ENCODE data around the gene MT1A. TPM values are rescaled to one million over a fixed set of nuclear protein-coding genes. Genes with fewer than 3 reads are reported as not detected.
A peak's percentile ranks its signal among the peaks of the same experiment; 100 is the strongest.
"Not testable (repeated sequence)": the region's sequence is repeated elsewhere in the genome, so short reads cannot be mapped to it uniquely, and the experiment has no call there.

MT1A gene
- total RNA-seq, 1 experiment from 2014 or later: not detected

DNA sequence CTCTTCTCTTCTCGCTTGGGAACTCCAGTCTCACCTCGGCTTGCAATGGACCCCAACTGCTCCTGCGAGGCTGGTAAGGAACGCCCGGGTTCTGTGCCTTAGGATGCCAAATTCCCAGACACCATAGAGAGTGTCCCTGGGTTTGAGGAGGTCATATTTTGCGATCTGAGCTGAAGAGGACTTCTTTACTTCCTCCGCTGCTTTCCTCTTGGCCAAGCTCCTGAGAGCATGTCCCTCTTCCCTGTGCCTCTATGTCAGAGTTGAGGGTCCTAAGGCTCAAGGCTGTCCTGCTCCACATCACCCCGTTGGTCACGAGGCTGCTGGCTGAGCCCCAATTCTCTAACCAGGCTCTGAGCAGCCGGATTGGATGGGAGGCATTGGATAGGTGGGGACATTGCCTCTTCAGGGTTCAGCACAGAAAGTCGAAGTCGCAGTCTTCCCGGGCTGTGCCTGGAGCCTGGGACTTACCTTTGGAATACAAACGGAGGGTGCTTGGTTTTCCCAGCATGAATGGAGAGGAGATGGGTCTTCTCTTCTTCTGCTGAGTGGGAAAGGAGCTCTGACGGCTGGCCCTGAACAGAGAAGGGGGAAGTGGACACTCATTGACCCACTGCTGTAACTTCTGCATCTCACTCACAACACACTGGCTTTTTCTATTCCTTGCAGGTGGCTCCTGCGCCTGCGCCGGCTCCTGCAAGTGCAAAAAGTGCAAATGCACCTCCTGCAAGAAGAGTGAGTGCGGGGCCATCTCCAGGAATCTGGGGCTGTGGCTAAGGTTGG is 31.6 kb downstream of the MT1A start:
- no peak for DNase-seq (ENCODE audit: low spot score)
- in situ Hi-C loops (cut with HindIII; ENCODE audit: low sequenced_read_pairs): no loop called here

DNA sequence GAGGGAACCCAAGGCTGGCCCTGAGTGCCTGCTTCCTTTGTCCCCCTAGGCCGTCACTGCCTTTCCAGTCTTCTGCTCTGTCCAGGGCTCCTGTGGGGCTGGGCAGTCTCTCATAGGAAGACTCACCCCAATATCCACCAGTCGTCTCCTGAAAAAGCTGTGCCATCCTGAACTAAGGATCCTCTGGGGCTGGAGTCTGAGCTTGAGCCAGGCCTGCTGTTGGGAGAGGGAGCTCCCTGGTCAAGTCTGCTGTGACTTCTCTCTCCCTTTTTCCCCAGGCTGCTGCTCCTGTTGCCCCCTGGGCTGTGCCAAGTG is 32.1 kb downstream of the MT1A start:
- DNase-seq (ENCODE audit: low spot score): no peak
- in situ Hi-C loops (cut with HindIII; ENCODE audit: low sequenced_read_pairs): no loop called here

- in situ Hi-C loops (cut with HindIII; ENCODE audit: low sequenced_read_pairs); DNase-seq (ENCODE audit: low spot score): not testable (repeated sequence)
These were observed 33.2 kb downstream of the MT1A start for GRCh38 chr16:56671691-56672090.

DNA sequence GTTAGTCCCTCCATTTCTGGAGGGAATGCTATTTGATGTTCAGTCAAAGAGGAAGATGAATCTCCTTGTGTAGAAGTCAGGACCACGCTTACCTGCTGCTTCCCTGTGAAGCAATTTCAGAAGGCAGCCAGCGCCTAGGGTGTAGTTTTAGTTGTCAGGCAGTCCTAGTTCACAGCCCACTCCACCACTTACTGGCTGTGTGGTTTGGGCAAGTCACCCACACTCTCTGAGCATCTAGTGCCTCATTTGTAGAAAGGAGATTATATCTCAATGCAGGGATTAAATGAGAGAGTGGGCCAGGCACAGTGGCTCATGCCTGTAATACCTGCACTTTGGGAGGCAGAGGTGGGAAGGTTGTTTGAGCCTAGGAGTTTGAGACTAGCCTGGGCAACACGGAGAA is 33.7 kb downstream of the MT1A start:
- in situ Hi-C loops (cut with HindIII; ENCODE audit: low sequenced_read_pairs); DNase-seq (ENCODE audit: low spot score): not testable (repeated sequence)

GRCh38 chr16:56672761-56673536 is 34.5 kb downstream of the MT1A start:
- in situ Hi-C loops (cut with HindIII; ENCODE audit: low sequenced_read_pairs): no loop called here
- DNase-seq (ENCODE audit: low spot score): no peak

- peak; percentile 65 for DNase-seq (ENCODE audit: low spot score)
- in situ Hi-C loops (cut with HindIII; ENCODE audit: low sequenced_read_pairs): no loop called here
These were observed 35.5 kb downstream of the MT1A start for GRCh38 chr16:56673921-56674320.

DNA sequence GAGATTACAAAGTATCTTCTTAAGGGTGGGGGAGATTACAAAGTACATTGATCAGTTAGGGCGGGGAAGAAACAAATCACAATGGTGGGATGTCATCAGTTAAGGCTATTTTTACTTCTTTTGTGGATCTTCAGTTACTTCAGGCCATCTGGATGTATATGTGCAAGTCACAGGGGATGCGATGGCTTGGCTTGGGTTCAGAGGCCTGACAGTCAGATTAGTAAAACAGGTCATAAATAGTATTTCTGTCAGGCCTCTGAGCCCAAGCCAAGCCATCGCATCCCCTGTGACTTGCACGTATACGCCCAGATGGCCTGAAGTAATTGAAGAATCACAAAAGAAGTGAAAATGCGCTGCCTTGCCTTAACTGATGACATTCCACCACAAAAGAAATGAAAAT is 36.1 kb downstream of the MT1A start:
- DNase-seq (ENCODE audit: low spot score); in situ Hi-C loops (cut with HindIII; ENCODE audit: low sequenced_read_pairs): not testable (repeated sequence)

DNA sequence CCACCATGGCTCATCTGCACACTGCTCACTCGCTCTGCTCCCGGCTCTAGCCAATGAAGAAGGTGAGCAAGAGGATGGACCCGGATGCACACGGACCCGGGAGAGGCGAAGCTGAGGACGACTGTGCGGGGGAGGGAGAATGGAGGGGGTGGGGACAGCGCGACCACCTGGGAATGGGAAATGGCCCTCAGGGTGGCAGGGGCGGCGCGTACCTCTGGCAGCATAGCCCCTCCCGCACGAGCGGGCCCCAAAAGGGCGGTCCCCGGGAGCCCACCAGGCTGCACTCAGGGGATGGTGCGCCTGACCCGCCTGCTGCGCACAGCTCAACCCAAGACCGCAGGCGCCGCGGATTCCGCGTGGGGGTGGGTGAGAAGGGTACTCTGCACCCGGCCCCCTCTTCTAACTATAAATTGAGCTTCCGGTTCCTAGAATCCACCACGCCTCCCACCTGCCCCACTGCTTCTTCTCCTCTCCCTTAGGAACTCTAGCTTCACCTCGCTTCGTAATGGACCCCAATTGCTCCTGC is 37.3 kb downstream of the MT1A start:
- in situ Hi-C loops (cut with HindIII; ENCODE audit: low sequenced_read_pairs): no loop called here
- no peak for DNase-seq (ENCODE audit: low spot score)

DNA sequence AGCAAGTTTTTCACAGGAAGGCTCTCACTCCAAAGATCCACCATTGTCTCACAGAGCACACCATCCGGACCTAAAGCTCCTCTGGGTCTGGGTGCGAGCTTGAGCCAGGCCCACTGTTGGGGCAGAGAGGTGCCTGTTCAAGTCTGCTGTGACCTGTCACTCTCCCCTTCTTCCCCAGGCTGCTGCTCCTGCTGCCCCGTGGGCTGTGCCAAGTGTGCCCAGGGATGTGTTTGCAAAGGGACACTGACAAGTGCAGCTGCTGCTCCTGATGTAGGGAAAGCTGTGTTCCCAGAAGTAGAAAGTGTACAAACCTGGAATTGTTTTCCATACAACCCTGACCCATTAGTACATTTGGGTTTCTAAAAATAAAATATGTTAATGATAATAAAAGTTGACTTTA is 39.0 kb downstream of the MT1A start:
- DNase-seq (ENCODE audit: low spot score): no peak
- in situ Hi-C loops (cut with HindIII; ENCODE audit: low sequenced_read_pairs): no loop called here

DNA sequence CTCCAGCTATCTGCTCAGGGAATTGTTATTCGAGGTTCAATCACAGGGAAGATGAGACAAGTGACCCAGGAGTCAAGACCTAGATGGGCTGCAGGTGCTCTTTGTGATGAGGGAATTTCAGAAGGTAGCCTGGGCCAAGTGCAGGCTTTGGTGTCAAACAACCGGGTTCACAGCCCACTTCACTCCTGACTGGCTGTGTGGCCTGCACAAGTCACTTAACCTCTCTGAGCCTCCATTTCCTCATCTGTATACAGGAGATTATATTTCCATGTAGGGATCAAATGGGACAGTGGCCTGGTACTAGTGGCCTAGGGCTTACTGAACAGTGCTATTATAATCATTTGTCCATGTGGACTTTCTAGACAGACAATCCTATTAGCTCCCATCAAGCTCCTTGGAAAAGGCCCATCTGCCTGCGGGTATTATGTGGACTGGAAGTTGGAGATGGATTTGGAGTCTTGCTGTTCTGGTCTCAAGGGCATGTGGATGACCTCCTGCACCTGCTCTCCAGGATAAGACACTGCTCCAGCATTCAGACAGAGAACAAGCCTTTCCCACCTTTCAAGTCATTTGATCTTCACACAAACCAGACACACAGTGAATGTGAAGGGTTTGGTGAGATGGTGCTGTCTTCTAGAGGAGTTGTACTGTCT is 40.7 kb downstream of the MT1A start:
- in situ Hi-C loops (cut with HindIII; ENCODE audit: low sequenced_read_pairs): no loop called here

GRCh38 chr16:56679818-56680217 is 41.4 kb downstream of the MT1A start:
- in situ Hi-C loops (cut with HindIII; ENCODE audit: low sequenced_read_pairs): no loop called here
- no peak for DNase-seq (ENCODE audit: low spot score)

More for the DNA sequence above, 40.7 kb downstream of the MT1A start:
- DNase-seq (ENCODE audit: low spot score): no peak

DNA sequence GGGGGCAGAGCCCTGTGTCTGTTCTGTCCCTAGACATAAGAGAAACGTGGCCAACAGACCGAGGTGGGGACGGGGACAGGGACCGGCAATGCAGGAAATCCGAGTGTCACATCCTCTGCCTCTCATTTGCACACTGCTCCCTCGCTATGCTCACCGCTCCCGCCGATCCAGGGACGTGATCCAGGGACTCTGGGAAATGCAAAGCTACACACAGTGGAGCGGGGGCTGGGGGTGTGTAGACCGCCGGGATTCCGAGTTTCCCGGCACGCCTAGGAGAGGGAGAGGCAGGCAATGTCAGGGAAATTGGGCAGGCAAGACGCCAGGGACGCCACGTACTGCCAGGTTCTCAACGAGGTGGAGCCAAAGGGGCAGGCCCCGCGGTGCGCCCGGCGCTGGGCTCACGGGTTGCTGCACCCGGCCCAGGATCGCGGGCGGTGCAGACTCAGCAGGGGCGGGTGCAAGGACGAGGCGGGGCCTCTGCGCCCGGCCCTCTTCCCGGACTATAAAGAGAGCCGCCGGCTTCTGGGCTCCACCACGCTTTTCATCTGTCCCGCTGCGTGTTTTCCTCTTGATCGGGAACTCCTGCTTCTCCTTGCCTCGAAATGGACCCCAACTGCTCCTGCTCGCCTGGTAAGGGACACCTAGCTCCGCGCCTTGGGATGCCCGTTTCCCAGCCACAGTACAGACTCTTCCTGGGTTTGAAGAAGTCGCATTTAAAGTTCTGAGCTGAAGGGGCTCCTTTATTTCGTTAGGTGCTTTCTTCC is 43.7 kb downstream of the MT1A start, which contains the start of gene MT1X:
MT1X (plus strand) TSS at position 532 of the 764 bp plus-strand sequence; CDS start at position 603, 71 bp downstream.
- in situ Hi-C loops (cut with HindIII; ENCODE audit: low sequenced_read_pairs): no loop called here
- peak; percentile 96 for DNase-seq (ENCODE audit: low spot score)

DNA sequence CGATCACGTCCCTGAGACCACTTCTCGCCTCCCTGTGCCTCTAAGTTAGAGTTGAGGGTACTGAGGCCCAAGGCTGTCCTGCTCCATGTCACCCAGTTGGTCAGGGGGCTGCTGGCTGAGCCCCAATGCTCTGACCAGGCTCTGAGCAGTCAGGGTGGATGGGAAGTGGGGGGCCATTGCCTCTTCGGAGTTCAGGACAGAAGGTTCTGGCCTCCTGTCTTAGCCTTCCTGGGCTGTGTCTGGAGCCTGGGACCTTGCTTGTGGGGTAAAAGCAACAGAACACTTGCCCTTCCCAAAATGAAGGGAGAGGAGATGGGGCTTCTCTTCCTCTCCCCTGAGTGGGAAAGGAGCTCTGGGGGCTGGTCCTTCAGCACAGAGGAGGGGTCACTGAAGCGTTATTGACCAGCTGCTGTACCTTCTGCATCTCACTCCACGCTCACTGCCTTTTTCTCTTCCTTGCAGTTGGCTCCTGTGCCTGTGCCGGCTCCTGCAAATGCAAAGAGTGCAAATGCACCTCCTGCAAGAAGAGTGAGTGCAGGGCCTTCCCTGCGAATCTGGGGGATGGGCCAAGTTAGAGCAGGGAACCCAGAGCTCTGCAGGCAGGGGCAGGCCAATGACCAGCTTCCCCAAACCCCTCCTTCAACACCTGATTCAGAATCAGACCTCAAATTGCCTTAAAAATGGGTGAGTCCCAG is 44.4 kb downstream of the MT1A start:
- peak; percentile 69 for DNase-seq (ENCODE audit: low spot score)
- in situ Hi-C loops (cut with HindIII; ENCODE audit: low sequenced_read_pairs): no loop called here

GRCh38 chr16:56683424-56684172 is 45.1 kb downstream of the MT1A start:
- DNase-seq (ENCODE audit: low spot score): peak; percentile 23
- in situ Hi-C loops (cut with HindIII; ENCODE audit: low sequenced_read_pairs): no loop called here

- in situ Hi-C loops (cut with HindIII; ENCODE audit: low sequenced_read_pairs): no loop called here
These were observed 45.9 kb downstream of the MT1A start for GRCh38 chr16:56684256-56684925.

DNA sequence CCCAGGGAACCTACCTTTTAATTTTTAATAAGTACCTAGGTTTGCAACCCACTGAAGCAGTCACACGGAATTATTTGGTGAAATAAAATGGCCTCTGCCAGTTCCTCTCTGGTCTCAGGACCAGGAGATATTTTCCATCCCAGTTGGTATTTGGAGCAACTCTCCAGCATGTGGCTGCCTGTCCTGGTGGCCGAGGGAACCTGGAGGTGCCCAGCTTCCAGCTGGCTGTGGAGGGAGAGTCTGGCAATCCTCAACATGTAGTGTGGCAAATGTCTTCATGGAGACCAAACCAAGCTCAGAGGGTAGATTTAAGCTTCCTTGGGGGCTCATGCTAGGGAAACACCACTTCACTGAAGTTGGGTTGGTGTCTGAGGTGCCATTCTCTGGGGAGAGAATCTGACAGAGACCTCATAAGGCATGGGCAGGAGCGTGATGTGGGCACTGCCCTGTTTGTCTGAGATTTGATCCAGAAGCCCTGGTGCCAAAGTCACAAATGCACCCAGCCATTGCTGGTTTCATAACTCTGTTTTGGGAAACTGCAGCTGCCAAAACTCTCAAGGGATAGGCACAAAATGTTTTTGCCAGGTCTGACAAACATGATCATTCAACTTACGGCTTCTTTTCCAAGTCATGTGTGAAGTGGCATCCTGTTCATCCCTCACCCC is 46.6 kb downstream of the MT1A start:
- DNase-seq (ENCODE audit: low spot score): peak; percentile 78
- in situ Hi-C loops (cut with HindIII; ENCODE audit: low sequenced_read_pairs): no loop called here

More at GRCh38 chr16:56684256-56684925, 45.9 kb downstream of the MT1A start:
- DNase-seq (ENCODE audit: low spot score): no peak

- in situ Hi-C loops (cut with HindIII; ENCODE audit: low sequenced_read_pairs): no loop called here
These were observed 48.3 kb downstream of the MT1A start for GRCh38 chr16:56686758-56687157.

More at GRCh38 chr16:56686758-56687157, 48.3 kb downstream of the MT1A start:
- no peak for DNase-seq (ENCODE audit: low spot score)
